ENCODE data around the gene RANBP3.
A peak's percentile ranks its signal among the peaks of the same experiment; 100 is the strongest.

RANBP3 gene

DNA sequence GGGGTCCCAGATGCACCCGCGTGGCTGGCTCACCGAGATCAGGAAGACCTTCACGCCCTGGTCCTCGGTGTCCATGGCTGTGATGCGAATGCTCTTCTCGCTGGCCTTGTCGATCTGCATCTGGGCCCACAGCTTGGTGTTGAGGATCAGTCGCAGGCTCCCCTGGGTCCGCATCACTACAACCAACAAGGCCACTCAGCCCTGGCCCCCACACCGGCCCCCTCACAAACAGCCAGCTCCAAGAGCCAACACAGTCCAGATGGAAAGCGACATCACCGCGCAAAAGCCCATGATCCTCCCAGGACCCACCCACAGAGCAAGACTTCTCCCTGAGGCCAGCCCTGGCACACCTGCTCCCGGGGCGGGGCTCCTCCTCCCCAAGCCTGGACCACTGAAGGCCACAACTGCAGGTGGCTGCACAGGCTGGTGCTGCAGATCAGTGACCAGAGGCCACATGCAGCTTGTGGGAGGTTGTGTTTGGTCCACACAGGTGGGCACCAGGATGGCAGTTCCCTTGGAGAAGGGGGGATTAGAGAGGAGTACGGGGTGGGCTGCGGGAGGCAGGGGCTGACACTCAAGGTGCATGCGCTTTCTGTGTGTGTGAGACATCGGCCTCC lies 59.4 kb downstream of the RANBP3 start:
- DNase-seq: no peak

DNA sequence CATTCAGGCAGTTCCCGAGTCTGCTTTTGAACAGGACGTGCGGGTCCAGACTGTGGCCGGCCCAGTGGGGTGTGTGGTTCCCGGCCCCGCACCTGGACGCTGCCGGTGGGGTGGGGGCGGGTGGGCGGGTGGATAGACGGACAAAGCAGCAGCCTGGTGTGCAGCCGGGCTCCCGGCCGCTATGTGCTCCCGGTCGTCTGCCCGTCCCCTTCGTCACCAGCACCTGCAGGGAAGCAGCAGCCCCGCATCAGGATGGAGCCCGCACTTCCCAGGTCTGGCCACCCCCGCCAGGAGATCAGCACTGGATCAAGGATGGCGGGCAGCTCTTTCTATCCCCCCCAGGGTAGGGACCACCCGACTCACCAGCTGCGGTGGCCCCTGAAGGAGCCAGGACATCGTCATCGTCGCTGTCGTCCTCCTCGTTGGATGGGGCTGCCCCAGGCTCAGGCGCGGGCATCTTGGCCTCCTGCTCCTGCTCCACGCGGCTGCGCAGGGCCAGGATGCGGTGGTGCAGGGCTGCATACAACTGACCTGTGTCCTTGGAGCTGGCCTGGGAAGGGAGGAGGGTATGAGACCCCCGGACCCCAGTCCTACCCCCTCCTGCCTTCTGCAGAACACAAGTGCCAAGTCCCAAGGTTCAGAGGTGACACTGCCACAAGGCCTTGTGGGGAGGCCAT lies 60.4 kb downstream of the RANBP3 start:
- peaks cover 11% of the 10 kb centered on the region for H3K36me3 Mint-ChIP-seq (ENCODE audit: low read depth)
- no peaks in the 10 kb centered on the region for H3K27me3 Mint-ChIP-seq (ENCODE audit: low read depth, poor library complexity)
- TF ChIP-seq, protein P1, sequence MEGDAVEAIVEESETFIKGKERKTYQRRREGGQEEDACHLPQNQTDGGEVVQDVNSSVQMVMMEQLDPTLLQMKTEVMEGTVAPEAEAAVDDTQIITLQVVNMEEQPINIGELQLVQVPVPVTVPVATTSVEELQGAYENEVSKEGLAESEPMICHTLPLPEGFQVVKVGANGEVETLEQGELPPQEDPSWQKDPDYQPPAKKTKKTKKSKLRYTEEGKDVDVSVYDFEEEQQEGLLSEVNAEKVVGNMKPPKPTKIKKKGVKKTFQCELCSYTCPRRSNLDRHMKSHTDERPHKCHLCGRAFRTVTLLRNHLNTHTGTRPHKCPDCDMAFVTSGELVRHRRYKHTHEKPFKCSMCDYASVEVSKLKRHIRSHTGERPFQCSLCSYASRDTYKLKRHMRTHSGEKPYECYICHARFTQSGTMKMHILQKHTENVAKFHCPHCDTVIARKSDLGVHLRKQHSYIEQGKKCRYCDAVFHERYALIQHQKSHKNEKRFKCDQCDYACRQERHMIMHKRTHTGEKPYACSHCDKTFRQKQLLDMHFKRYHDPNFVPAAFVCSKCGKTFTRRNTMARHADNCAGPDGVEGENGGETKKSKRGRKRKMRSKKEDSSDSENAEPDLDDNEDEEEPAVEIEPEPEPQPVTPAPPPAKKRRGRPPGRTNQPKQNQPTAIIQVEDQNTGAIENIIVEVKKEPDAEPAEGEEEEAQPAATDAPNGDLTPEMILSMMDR (IDR thresholded peaks at IDR 0.05): no peak
- DNase-seq: no peak
- H3K9me3 Mint-ChIP-seq: no peaks in the 10 kb centered on the region
- H3K4me1 Mint-ChIP-seq: peaks cover 16% of the 10 kb centered on the region
- H3K27ac Mint-ChIP-seq: no peak overlapping the region
- H3K4me3 Mint-ChIP-seq: no peak overlapping the region

More for the DNA sequence above, 59.4 kb downstream of the RANBP3 start:
- H3K27ac Mint-ChIP-seq: no peak overlapping the region
- H3K9me3 Mint-ChIP-seq: no peaks in the 10 kb centered on the region
- H3K4me1 Mint-ChIP-seq: peaks cover 16% of the 10 kb centered on the region
- H3K36me3 Mint-ChIP-seq (ENCODE audit: low read depth): peaks cover 17% of the 10 kb centered on the region
- no peaks in the 10 kb centered on the region for H3K27me3 Mint-ChIP-seq (ENCODE audit: low read depth, poor library complexity)
- no peak overlapping the region for H3K4me3 Mint-ChIP-seq
- TF ChIP-seq, protein P1 (IDR thresholded peaks at IDR 0.05): no peak

DNA sequence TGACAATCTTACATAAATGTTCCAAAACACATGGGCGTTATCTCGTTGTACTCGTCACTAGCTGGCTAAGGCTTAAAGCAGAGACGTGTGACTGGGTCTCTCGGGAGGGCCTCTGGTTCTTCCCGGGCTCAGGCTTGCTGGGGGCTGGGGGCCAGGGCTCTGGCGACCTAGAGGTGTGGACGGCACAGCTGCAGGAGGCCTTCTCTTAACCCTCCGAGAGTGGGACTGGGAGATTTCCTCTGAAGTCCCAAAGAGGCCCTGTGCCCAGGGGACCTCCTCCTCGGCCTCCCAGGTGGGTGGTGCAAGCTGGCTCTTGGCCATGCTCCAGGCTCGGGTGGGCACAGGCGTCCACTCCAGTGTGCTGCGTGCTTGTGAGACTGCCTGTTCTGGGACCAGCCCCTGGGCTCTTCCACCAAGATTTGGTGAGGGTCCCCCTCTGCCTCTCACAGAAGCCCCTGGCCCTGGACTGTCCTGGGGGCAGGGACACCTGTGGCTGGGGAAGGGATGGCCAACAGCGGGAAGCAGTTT lies 61.7 kb downstream of the RANBP3 start:
- peak overlapping the region; percentile 69 for H3K27ac Mint-ChIP-seq
- TF ChIP-seq, protein P1 (IDR thresholded peaks at IDR 0.05): no peak
- no peak for DNase-seq
- peaks cover 4% of the 10 kb centered on the region for H3K36me3 Mint-ChIP-seq (ENCODE audit: low read depth)
- no peak overlapping the region for H3K4me3 Mint-ChIP-seq
- H3K27me3 Mint-ChIP-seq (ENCODE audit: low read depth, poor library complexity): no peaks in the 10 kb centered on the region
- peaks cover 16% of the 10 kb centered on the region for H3K4me1 Mint-ChIP-seq
- no peaks in the 10 kb centered on the region for H3K9me3 Mint-ChIP-seq

DNA sequence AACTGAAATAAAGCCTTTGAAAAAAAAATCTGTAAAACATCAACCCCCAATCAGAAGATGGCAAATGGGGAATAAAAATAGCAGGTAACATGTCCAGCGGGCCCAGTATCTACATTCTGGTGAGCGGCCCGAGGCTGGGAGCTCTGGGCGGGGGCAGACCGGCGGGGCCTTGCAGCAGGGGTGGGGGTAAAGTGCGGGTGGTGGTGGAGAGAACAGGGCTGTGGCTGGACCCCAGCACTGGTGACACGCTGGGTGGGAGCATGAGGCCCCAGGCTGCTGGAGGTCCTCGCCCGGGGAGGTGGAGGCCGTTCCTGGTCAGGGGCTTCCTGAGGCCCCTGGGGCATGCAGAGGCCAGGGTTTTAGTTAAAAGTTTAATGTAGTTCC lies 62.2 kb downstream of the RANBP3 start:
- H3K27ac Mint-ChIP-seq: no peak overlapping the region
- TF ChIP-seq, protein P1 (IDR thresholded peaks at IDR 0.05): no peak

DNA sequence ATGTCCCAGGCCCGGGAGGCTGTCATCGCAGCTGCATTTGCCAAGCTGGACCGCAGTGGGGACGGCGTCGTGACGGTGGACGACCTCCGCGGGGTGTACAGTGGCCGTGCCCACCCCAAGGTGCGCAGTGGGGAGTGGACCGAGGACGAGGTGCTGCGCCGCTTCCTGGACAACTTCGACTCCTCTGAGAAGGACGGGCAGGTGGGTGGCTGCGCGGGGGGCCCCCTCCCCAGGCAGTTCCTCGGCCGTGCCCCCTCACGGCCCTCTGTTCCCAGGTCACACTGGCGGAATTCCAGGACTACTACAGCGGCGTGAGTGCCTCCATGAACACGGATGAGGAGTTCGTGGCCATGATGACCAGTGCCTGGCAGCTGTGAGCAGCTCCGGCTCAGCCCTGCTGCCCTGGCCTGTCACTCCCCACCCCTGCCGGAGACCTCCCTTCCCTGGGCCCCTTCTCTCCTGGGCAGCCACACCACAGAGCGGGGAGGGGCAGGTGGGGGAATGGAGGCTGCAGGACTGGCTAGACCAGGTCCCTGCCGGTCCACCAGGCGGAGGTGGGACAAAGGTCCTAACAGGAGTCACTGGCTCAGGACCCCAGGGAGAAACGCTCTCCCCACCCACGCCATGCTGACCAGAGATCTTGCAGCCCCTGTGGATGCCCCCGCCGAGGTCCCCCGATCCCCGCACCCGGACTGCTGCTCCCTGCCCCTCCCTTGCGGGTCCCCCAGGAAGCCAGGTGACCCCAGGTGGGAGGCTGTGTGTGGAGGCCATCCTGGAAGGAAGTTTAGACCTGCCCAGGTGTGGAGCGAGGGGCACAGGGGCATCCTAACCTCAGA lies 62.8 kb downstream of the RANBP3 start:
- peaks cover 4% of the 10 kb centered on the region for H3K36me3 Mint-ChIP-seq (ENCODE audit: low read depth)
- no peak overlapping the region for H3K4me3 Mint-ChIP-seq
- no peak for DNase-seq
- H3K27ac Mint-ChIP-seq: no peak overlapping the region
- TF ChIP-seq, protein P1 (IDR thresholded peaks at IDR 0.05): no peak
- H3K27me3 Mint-ChIP-seq (ENCODE audit: low read depth, poor library complexity): no peaks in the 10 kb centered on the region
- H3K9me3 Mint-ChIP-seq: no peaks in the 10 kb centered on the region
- peaks cover 16% of the 10 kb centered on the region for H3K4me1 Mint-ChIP-seq

More for the DNA sequence above, 62.2 kb downstream of the RANBP3 start:
- H3K36me3 Mint-ChIP-seq (ENCODE audit: low read depth): peaks cover 4% of the 10 kb centered on the region
- no peak for DNase-seq
- no peak overlapping the region for H3K4me3 Mint-ChIP-seq
- H3K9me3 Mint-ChIP-seq: no peaks in the 10 kb centered on the region
- H3K27me3 Mint-ChIP-seq (ENCODE audit: low read depth, poor library complexity): no peaks in the 10 kb centered on the region
- peaks cover 16% of the 10 kb centered on the region for H3K4me1 Mint-ChIP-seq

Measured in nephron progenitor cell (in vitro differentiated cells).